Ascending aorta (tissue), 2 donors: ENCODE results near the gene AHNAK. TPM values are rescaled to one million over a fixed set of nuclear protein-coding genes. Genes with fewer than 3 reads are reported as not detected.

Experiments
- DNase-seq, 2 donors: peaks; one replicate each; pipeline ENCODE4 v3.0.0-alpha.2; 2019; ENCODE audit warnings: low spot score in 2 of 2
- H3K27ac ChIP-seq, 2 donors: fragments of 200-600 bp; sonication (generic); one replicate each; pipeline ENCODE4 v1.5.1; 2016 to 2017; ENCODE audit warnings: mild to moderate bottlenecking in 1 of 2
- H3K27me3 ChIP-seq: fragments of 200-600 bp; sonication (generic); one replicate; pipeline ENCODE4 v1.5.1; 2017
- H3K36me3 ChIP-seq, 2 donors: fragments of 200-600 bp; sonication (generic); one replicate each; pipeline ENCODE4 v1.5.1; 2016
- H3K4me1 ChIP-seq, 2 donors: fragments of 200-600 bp; sonication (generic); one replicate each; pipeline ENCODE4 v1.5.1; 2016 to 2017; ENCODE audit warnings: mild to moderate bottlenecking in 1 of 2
- H3K4me3 ChIP-seq, 2 donors: fragments of 200-600 bp; sonication (generic); one replicate each; pipeline ENCODE4 v1.5.1; 2016 to 2017; ENCODE audit warnings: mild to moderate bottlenecking in 1 of 2
- H3K9me3 ChIP-seq, 2 donors: fragments of 200-600 bp; sonication (generic); one replicate each; pipeline ENCODE4 v1.5.1; 2016
- intact Hi-C: fragments of 100-400 bp; cut with DNase I; formaldehyde crosslinking; loops from one replicate; pipeline ENCODE4 v1.15.1; 2023
- total RNA-seq: library from RNA; depleted of rRNA; stranded (reverse); fragments of >200 nt; gene quantifications from one replicate; pipeline ENCODE4 v1.1.0, GENCODE V29; 2016
- TF ChIP-seq, protein P1 (sequence below), 3 experiments: fragments of 200-600 bp in 2 of 3; fragments of 450-650 bp in 1 of 3; sonication (generic) in 2 of 3; IDR thresholded peaks; one replicate each; pipeline ENCODE4 v1.5.1; 2016 to 2019; ENCODE audit warnings: antibody characterized with exemption in 3 of 3, mild to moderate bottlenecking in 1 of 3, moderate library complexity in 1 of 3

Gene AHNAK
- total RNA-seq, 1 donor from 2014 or later: 718 TPM

GRCh38 chr11:62512961-62513360 is 33.6 kb downstream of the AHNAK start:
- Histone ChIP-seq H3K4me1 (peaks cover 0 to 10% of the 10 kb centered on the region in 2 donors), H3K27ac (no peak overlapping the region), H3K36me3 (peaks cover 29 to 41% of the 10 kb centered on the region in 2 donors), H3K27me3 (no peaks in the 10 kb centered on the region), H3K4me3 (no peak overlapping the region), H3K9me3 (no peaks in the 10 kb centered on the region)
- intact Hi-C loops: no loop called here
- TF ChIP-seq, protein P1, sequence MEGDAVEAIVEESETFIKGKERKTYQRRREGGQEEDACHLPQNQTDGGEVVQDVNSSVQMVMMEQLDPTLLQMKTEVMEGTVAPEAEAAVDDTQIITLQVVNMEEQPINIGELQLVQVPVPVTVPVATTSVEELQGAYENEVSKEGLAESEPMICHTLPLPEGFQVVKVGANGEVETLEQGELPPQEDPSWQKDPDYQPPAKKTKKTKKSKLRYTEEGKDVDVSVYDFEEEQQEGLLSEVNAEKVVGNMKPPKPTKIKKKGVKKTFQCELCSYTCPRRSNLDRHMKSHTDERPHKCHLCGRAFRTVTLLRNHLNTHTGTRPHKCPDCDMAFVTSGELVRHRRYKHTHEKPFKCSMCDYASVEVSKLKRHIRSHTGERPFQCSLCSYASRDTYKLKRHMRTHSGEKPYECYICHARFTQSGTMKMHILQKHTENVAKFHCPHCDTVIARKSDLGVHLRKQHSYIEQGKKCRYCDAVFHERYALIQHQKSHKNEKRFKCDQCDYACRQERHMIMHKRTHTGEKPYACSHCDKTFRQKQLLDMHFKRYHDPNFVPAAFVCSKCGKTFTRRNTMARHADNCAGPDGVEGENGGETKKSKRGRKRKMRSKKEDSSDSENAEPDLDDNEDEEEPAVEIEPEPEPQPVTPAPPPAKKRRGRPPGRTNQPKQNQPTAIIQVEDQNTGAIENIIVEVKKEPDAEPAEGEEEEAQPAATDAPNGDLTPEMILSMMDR (IDR thresholded peaks at IDR 0.05): no peak
- no peak for DNase-seq

DNA sequence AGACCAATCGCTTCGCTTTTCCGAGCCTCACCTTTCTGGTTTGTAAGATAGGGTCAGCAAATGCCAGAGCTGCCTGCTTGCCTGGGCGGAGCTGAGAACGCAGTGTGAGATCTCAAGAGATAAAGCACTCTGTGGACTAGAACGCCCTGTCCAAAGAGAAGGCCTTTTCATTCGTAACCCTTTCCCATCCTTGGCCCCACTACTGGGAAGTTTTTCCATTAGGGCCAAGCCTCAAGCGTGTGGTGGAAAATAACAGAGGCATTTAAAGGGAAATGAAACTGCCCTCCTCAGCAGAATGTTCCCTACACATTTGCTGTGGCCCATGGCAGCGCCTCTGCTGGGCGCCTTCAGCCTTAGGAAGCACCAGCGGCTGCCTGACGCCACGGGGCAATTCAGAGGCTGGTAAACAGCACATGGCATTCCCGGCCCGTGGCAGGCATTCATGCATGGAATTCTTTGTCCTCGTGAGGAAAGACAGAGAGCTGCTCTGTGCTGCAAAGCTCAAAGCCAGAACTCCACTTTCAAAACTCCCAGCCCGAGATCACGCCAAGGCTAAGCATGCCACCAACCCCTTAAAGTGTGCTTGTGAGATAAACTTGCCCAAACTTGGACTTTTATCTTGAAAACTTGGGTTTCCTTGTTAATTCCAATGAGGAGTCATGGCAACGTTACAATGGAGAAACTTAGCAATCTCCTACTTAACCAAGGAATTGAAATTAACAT is 38.1 kb downstream of the AHNAK start:
- peak overlapping the region; percentile 20 to 37 for H3K4me3 ChIP-seq
- peak overlapping the region; percentile 67 to 76 for H3K27ac ChIP-seq
- no peaks in the 10 kb centered on the region for H3K27me3 ChIP-seq
- no peaks in the 10 kb centered on the region for H3K36me3 ChIP-seq
- peaks cover 0 to 19% of the 10 kb centered on the region in 2 donors for H3K4me1 ChIP-seq
- H3K9me3 ChIP-seq: no peaks in the 10 kb centered on the region
- DNase-seq: peak; percentile 53 to 90
- intact Hi-C loops: loop anchor here (2.0 to 5.0 kb wide), 2 partner anchors 36 to 66 kb away; no protein-coding TSS in a partner anchor
- TF ChIP-seq, protein P1 (IDR thresholded peaks at IDR 0.05): peak; percentile 29 to 62 (median 59)

DNA sequence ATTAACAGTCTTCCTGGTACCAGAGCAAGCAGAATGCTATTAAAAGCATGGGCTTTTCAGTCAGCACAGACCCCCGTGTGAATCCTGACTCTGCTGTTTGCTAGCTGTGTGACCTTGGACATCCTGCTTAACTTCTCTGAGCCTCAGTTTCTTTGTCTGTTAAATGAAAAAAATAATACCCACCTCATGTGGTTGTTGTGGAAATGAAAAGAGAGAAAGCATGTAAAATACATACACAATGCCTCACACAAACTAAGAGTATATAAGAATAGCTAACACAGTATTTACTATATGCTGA is 39.5 kb downstream of the AHNAK start:
- Histone ChIP-seq H3K27me3 (no peaks in the 10 kb centered on the region), H3K27ac (no peak overlapping the region), H3K4me1 (peaks cover 0 to 23% of the 10 kb centered on the region in 2 donors), H3K4me3 (no peak overlapping the region), H3K36me3 (no peaks in the 10 kb centered on the region), H3K9me3 (no peaks in the 10 kb centered on the region)
- TF ChIP-seq, protein P1 (IDR thresholded peaks at IDR 0.05): no peak
- intact Hi-C loops: loop anchor here (5.0 kb wide), 1 partner anchor 65 kb away; no protein-coding TSS in a partner anchor
- DNase-seq: no peak

DNA sequence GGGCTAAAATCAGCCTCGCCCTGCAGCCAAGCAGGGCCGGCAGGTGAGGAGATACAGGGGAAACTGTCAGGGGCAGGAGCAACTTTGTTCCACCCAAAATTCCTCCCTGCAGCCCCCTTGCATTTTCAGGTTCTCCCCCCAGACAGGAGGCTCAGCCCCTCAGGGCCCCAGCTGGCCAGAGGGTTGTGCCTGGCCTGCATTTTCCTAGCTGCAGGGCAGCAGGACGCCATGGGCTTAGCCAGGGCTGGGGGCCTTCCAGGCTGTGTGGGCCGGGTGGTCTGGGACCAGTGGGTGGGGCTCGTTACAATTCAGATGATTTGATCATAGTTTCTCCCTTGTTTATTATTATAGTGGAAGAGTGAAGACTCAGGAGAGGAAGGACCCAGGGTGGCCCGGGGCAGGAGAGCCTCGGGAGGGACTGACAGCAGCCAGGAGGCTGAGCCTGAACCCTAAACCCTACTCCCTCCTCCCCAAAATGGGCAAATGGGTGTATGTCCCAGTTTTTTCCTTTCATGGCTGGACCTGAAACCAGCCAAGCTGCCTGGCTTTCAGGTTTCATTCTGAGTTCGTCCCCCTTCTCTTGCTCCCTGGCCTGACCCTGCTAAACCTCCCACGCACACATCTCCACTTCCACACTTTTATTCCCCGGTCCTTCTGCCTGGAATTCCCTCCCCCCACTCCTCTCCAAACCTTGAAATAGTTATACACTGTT is 40.0 kb downstream of the AHNAK start:
- H3K36me3 ChIP-seq: no peaks in the 10 kb centered on the region
- intact Hi-C loops: loop anchor here (5.0 kb wide), 1 partner anchor 64 kb away; no protein-coding TSS in a partner anchor
- no peaks in the 10 kb centered on the region for H3K27me3 ChIP-seq
- H3K4me3 ChIP-seq: no peak overlapping the region
- H3K9me3 ChIP-seq: no peaks in the 10 kb centered on the region
- peaks cover 0 to 28% of the 10 kb centered on the region in 2 donors for H3K4me1 ChIP-seq
- TF ChIP-seq, protein P1 (IDR thresholded peaks at IDR 0.05): no peak
- no peak overlapping the region for H3K27ac ChIP-seq
- no peak for DNase-seq

DNA sequence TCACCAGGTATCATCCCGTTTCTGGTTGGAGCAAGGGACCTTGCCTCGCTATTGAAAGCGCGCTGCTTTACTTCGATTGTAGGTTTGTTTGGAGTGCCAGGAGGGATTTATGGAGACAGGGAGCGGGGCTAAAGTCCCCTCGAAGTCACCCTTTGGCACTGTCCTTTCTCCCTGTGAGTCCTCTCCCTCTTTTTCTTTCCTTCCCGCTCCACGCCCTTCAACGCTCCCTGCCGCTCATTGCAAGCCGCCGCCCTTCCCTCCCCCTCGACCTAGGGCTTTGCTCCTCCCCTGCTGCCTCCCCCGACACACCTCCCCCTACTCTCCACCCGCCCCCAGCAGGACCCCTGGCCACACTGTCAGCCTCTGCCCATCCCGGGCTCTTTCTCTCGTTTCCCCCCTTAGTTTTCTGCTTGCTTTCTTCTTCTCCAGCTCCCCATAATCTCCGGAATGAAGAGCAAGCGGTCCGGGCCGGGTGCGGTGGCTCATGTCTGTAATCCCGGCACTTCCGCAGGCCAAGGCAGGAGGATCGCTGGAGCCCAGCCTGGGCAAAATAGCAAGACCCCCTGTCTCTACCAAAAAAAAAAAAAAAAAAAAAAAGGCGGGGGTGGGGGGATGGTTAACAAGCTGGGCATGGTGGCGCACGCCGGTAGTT is 41.0 kb downstream of the AHNAK start:
- Histone ChIP-seq H3K4me1 (peaks cover 0 to 35% of the 10 kb centered on the region in 2 donors), H3K36me3 (no peaks in the 10 kb centered on the region), H3K27ac (peak overlapping the region in 1 of 2 donors; percentile 38), H3K27me3 (no peaks in the 10 kb centered on the region), H3K4me3 (peak overlapping the region; percentile 51 to 65), H3K9me3 (no peaks in the 10 kb centered on the region)
- TF ChIP-seq, protein P1 (IDR thresholded peaks at IDR 0.05): no peak
- intact Hi-C loops: loop anchor here (5.0 kb wide), 1 partner anchor 63 kb away; no protein-coding TSS in a partner anchor
- peak in 1 of 2 donors; percentile 69 for DNase-seq
